ENCODE results near the gene TMC7. TPM values are rescaled to one million over a fixed set of nuclear protein-coding genes. Genes with fewer than 3 reads are reported as not detected.

The TMC7 gene
- total and polyA plus RNA-seq, 2 of the 13 experiments (the other 11 are each of a cell fraction or from before 2014, with no cell fraction given): 1.2 to 5.1 TPM

DNA sequence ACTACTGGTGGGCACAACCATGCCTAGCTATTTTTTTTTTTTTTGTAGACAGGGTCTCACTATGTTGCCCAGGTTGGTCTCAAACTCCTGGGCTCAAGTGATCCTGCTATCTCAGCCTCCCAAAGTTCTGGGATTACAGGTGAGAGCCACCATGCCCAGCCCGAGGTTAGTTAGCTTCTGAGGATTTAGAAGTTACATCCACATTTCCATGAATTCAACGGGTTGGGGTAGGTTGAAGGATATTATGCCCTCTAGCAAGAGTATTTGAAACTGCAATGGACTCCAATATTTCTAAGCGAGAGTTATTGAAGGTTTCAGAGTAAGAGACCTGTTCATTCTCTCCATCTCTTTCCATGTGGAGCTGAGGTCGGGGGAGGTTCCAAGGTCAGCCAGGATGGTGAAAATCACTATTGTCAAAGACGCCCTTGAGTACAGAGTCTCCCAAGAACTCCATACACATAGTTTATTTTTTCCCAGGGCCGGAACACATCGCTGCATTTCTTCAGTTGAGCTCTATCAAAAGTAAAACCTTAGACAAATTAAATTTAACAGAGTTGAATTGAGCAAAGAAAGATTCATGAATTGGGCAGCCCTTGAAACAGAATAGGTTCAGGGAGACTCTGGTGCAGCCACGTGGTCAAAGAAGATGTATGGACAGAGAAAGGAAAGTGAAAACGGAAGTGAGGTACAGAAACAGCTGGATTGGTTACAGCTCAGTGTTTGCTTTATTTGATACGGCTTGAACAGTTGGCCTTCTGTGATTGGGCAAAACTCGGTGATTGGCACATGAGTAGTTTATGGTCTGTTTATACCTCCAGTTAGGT is 111.0 kb downstream of the TMC7 start (continued):
- TF ChIP-seq, protein P1, sequence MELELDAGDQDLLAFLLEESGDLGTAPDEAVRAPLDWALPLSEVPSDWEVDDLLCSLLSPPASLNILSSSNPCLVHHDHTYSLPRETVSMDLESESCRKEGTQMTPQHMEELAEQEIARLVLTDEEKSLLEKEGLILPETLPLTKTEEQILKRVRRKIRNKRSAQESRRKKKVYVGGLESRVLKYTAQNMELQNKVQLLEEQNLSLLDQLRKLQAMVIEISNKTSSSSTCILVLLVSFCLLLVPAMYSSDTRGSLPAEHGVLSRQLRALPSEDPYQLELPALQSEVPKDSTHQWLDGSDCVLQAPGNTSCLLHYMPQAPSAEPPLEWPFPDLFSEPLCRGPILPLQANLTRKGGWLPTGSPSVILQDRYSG (CRISPR knock-in tag; IDR thresholded peaks at IDR 0.05): no peak
- TF ChIP-seq, protein P2, sequence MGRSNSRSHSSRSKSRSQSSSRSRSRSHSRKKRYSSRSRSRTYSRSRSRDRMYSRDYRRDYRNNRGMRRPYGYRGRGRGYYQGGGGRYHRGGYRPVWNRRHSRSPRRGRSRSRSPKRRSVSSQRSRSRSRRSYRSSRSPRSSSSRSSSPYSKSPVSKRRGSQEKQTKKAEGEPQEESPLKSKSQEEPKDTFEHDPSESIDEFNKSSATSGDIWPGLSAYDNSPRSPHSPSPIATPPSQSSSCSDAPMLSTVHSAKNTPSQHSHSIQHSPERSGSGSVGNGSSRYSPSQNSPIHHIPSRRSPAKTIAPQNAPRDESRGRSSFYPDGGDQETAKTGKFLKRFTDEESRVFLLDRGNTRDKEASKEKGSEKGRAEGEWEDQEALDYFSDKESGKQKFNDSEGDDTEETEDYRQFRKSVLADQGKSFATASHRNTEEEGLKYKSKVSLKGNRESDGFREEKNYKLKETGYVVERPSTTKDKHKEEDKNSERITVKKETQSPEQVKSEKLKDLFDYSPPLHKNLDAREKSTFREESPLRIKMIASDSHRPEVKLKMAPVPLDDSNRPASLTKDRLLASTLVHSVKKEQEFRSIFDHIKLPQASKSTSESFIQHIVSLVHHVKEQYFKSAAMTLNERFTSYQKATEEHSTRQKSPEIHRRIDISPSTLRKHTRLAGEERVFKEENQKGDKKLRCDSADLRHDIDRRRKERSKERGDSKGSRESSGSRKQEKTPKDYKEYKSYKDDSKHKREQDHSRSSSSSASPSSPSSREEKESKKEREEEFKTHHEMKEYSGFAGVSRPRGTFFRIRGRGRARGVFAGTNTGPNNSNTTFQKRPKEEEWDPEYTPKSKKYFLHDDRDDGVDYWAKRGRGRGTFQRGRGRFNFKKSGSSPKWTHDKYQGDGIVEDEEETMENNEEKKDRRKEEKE (IDR thresholded peaks at IDR 0.05): no peak
- TF ChIP-seq REL (CRISPR knock-in tag; conservative IDR thresholded peaks at IDR 0.05): no peak
- TF ChIP-seq ADNP (CRISPR knock-in tag; IDR thresholded peaks at IDR 0.05): no peak
- no peak for TF ChIP-seq ZFP36L1 (CRISPR knock-in tag; IDR thresholded peaks at IDR 0.05)
- 0 out of 2 replicates have a peak, but pooled peaks have one; percentile 44 for TF ChIP-seq ZNF337 (CRISPR knock-in tag; IDR thresholded peaks at IDR 0.05; ENCODE audit: borderline replicate concordance, low read depth)
- TF ChIP-seq ZNF326 (CRISPR knock-in tag; IDR thresholded peaks at IDR 0.05; ENCODE audit: borderline replicate concordance): no peak
- TF ChIP-seq ZFP62 (CRISPR knock-in tag; IDR thresholded peaks at IDR 0.05): no peak
- no peak for TF ChIP-seq SMAD3 (CRISPR knock-in tag; IDR thresholded peaks at IDR 0.05)
- TF ChIP-seq, protein P3, sequence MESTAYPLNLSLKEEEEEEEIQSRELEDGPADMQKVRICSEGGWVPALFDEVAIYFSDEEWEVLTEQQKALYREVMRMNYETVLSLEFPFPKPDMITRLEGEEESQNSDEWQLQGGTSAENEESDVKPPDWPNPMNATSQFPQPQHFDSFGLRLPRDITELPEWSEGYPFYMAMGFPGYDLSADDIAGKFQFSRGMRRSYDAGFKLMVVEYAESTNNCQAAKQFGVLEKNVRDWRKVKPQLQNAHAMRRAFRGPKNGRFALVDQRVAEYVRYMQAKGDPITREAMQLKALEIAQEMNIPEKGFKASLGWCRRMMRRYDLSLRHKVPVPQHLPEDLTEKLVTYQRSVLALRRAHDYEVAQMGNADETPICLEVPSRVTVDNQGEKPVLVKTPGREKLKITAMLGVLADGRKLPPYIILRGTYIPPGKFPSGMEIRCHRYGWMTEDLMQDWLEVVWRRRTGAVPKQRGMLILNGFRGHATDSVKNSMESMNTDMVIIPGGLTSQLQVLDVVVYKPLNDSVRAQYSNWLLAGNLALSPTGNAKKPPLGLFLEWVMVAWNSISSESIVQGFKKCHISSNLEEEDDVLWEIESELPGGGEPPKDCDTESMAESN (CRISPR knock-in tag; conservative IDR thresholded peaks at IDR 0.05): 0 out of 2 replicates have a peak, but pooled peaks have one; percentile 53
- TF ChIP-seq ZNF660 (CRISPR knock-in tag; IDR thresholded peaks at IDR 0.05; ENCODE audit: borderline replicate concordance, low read depth): no peak
- TF ChIP-seq, protein P4, sequence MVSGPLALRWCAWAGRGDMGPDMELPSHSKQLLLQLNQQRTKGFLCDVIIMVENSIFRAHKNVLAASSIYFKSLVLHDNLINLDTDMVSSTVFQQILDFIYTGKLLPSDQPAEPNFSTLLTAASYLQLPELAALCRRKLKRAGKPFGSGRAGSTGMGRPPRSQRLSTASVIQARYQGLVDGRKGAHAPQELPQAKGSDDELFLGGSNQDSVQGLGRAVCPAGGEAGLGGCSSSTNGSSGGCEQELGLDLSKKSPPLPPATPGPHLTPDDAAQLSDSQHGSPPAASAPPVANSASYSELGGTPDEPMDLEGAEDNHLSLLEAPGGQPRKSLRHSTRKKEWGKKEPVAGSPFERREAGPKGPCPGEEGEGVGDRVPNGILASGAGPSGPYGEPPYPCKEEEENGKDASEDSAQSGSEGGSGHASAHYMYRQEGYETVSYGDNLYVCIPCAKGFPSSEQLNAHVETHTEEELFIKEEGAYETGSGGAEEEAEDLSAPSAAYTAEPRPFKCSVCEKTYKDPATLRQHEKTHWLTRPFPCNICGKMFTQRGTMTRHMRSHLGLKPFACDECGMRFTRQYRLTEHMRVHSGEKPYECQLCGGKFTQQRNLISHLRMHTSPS (CRISPR knock-in tag; IDR thresholded peaks at IDR 0.05; ENCODE audit: low read depth): no peak
- TF ChIP-seq PAF1 (CRISPR knock-in tag; IDR thresholded peaks at IDR 0.05): no peak
- TF ChIP-seq HNRNPH1 (optimal IDR thresholded peaks at IDR 0.05; ENCODE audit: low read depth, low read length): no peak
- no peak for TF ChIP-seq HIVEP1 (CRISPR knock-in tag; IDR thresholded peaks at IDR 0.05)
- TF ChIP-seq SOX5 (CRISPR knock-in tag; IDR thresholded peaks at IDR 0.05; ENCODE audit: borderline replicate concordance): peak; percentile 37; the same call in 1 of the 2 replicates
- TF ChIP-seq NBN (conservative IDR thresholded peaks at IDR 0.05): no peak
- no peak for TF ChIP-seq ZNF12 (CRISPR knock-in tag; IDR thresholded peaks at IDR 0.05)
- no peak for TF ChIP-seq NR3C1 (CRISPR knock-in tag; IDR thresholded peaks at IDR 0.05)
- TF ChIP-seq SMAD1 (CRISPR knock-in tag; IDR thresholded peaks at IDR 0.05; ENCODE audit: borderline replicate concordance, low read depth): no peak
- TF ChIP-seq, protein P5, sequence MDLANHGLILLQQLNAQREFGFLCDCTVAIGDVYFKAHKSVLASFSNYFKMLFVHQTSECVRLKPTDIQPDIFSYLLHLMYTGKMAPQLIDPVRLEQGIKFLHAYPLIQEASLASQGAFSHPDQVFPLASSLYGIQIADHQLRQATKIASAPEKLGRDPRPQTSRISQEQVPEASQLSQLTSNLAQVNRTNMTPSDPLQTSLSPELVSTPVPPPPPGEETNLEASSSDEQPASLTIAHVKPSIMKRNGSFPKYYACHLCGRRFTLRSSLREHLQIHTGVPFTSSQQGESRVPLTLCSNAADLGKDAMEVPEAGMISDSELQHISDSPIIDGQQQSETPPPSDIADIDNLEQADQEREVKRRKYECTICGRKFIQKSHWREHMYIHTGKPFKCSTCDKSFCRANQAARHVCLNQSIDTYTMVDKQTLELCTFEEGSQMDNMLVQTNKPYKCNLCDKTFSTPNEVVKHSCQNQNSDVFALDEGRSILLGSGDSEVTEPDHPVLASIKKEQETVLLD (CRISPR knock-in tag; IDR thresholded peaks at IDR 0.05; ENCODE audit: low read depth): no peak
